Fibroblast of mammary gland (primary cell): ENCODE results near the gene NKX2-2.

Experiments
- DNase-seq: peaks from one replicate; pipeline ENCODE4 v3.0.0-alpha.2; 2010; ENCODE audit warnings: low read depth
- H3K4me3 ChIP-seq: 2 replicates; pipeline ENCODE4 v1.5.1; 2011; ENCODE audit warnings: low read depth, mild to moderate bottlenecking, low read length, moderate library complexity; ENCODE audit not compliant: control insufficient read depth
- TF ChIP-seq, protein P1 (sequence below): conservative IDR thresholded peaks from 2 replicates; pipeline ENCODE4 v1.5.1; 2011; ENCODE audit warnings: low read depth, low read length, inconsistent platforms; ENCODE audit not compliant: control insufficient read depth, insufficient read depth

Gene NKX2-2

DNA sequence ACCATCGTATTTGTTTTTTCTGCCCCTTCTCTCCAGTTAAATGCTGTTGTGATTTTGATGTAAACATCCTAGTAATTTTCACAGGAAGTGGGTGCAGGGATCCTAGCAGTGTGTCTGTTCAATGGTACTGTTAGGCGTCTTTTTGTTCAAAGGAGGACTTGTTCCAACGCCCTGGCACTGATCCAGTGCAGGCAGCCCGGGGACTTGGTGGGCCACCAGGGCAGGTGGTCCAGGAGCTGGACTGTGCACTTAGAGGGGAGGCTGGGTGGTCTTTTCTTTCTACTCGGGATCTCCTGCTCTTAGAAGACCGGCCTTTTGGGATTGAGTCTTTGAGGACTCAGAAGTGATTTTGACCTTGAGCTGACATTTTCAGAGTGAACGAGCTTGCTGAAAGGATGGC is 41.1 kb upstream of the NKX2-2 start:
- H3K4me3 ChIP-seq = no peak overlapping the region
- TF ChIP-seq, protein P1, sequence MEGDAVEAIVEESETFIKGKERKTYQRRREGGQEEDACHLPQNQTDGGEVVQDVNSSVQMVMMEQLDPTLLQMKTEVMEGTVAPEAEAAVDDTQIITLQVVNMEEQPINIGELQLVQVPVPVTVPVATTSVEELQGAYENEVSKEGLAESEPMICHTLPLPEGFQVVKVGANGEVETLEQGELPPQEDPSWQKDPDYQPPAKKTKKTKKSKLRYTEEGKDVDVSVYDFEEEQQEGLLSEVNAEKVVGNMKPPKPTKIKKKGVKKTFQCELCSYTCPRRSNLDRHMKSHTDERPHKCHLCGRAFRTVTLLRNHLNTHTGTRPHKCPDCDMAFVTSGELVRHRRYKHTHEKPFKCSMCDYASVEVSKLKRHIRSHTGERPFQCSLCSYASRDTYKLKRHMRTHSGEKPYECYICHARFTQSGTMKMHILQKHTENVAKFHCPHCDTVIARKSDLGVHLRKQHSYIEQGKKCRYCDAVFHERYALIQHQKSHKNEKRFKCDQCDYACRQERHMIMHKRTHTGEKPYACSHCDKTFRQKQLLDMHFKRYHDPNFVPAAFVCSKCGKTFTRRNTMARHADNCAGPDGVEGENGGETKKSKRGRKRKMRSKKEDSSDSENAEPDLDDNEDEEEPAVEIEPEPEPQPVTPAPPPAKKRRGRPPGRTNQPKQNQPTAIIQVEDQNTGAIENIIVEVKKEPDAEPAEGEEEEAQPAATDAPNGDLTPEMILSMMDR = no peak
- no peak for DNase-seq

DNA sequence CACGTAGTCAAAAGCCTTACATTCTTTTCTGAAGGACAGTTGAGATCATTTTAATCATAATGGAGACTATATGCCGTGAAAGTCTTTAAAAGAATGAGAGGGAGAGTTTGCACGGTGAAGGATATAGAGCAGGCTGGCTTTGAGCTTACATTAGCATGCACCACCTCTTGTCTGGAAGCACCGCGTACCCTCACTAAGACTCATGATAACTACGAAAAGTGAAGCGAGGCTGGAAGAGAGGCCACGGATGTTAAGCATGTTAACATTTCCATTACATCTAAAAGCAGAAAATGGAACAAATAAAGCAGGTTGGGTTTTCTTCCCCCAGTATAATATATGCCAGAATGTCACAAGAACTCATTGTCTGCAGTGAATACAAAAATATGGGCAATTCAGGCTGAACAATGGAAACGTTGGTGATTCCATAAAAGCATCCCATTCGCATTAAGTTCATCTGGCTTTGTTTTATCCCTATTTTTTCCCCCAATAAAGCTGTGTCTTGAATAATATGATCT is 40.6 kb upstream of the NKX2-2 start:
- H3K4me3 ChIP-seq = no peak overlapping the region
- DNase-seq = no peak
- TF ChIP-seq, protein P1 = no peak

DNA sequence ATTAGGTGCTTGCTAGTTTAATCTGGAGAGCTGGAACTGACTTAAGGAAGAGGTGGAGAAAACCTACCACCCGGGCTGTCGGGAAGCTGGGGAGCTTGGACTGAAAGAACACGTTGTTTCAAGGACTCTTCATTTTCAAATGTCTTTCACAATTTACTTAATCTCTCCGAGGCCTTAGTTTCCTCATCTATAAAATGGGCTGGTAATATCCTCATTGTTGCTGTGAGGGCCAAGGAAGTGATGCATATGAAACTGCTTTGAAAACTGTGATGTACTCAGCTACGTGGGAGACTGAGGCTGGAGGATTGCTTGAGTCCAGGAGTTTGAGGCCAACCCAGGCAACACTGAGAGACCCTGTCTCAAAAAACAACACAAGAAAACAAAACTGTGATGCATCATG is 36.7 kb upstream of the NKX2-2 start:
- no peak overlapping the region for H3K4me3 ChIP-seq
- no peak for DNase-seq
- TF ChIP-seq, protein P1 = no peak

DNA sequence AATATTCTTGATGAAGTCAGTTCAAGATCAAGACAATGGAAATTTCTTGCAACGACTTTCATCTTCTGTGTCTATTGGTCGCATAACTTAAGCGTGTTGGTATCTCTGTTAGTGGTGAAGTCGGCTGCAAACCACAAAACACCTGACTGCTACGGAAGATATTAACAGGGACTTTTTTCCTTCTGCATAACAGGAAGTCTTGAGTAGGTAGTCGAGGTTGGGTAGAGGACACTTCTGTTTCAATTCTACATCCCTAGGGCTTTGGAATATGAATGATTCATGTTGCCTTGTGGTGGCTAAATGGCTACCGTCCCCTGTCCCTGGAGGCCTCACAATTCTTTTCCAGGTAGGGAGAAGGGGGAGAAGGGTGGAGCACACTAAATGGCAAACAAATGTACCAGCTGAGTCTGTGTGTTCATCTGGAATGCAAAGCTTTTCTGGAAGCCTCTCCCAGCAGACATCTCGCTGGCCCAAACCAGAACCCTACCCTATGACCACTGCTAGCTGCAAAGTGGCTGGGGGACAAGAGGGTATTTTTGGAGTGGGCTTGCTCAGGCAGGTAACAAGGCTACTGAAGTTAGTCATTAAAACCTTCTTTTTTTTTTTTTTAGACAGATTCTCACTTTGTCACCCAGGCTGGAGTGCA is 34.6 kb upstream of the NKX2-2 start:
- TF ChIP-seq, protein P1 = no peak
- H3K4me3 ChIP-seq = no peak overlapping the region
- no peak for DNase-seq

DNA sequence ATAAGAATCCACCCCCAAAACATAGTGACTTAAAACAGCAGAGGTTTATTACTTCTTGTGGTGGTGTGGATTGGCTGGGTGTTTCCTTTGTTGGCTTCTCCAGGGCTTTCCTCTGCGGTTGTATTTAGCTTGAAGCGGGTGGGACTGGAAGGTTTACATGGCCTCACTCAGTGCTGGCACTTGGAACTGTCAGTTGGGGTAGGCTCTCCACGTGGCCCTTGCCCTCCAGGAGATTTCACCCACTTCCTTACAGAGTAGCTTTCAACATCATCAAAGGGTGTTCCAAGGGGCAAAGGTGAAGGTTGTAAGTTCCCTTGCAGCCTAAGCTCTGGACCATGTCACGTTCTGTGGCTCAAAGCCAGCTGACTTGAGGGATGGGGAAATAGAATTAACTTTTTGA is 32.5 kb upstream of the NKX2-2 start:
- DNase-seq = no peak
- TF ChIP-seq, protein P1 = no peak
- H3K4me3 ChIP-seq = no peak overlapping the region

DNA sequence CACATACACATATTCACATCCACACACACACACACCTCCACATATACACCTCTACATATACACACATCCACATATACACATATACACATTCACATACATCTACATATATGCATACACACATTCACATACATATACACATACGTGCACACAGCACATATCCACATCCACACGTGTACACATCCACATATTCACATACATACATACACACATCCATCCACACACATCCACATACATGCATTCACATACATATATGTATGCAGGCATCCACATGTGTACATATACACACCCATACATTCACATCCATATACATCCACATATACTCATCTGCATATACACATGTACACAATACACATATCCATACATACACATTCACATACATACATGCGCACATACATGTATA is 25.6 kb upstream of the NKX2-2 start:
- TF ChIP-seq, protein P1 = no peak
- no peak overlapping the region for H3K4me3 ChIP-seq
- no peak for DNase-seq
